COLO668 (cell line): Measurements from ENCODE around the gene FURIN.
"Not testable (repeated sequence)": the region's sequence is repeated elsewhere in the genome, so short reads cannot be mapped to it uniquely, and the experiment has no call there.

Experiments
- DNase-seq: peaks from one replicate; lab custom pipeline; 2025; ENCODE audit not compliant: unreplicated experiment; lab: John Stamatoyannopoulos, UW

FURIN gene

GRCh38 chr15:90840954-90841353 is 27.4 kb upstream of the FURIN start:
- no peak for DNase-seq

GRCh38 chr15:90844696-90845095 is 23.7 kb upstream of the FURIN start:
- no peak for DNase-seq

- DNase-seq = peak; percentile 57
These were observed 23.0 kb upstream of the FURIN start for GRCh38 chr15:90845201-90845949.

- DNase-seq = not testable (repeated sequence)
These were observed 19.0 kb upstream of the FURIN start for GRCh38 chr15:90849424-90849823.

DNA sequence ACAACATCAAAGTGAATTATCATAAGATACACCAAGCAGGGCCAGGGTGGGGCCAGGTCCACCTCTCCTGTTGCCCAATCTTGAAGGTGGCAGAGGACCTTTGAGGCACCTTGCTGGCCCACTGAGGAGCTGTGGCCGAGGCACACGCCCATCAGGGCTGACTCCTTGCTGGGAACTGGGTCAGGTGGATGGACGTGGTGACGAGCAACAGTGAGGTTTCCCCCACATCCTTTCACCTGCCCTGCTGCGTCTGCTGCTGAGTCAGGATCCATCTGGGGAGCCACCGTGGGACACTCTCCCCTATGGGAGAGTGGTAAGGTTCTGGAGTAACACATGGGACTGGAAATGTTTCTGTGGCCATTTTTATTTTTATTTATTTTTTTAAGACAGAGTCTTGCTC is 17.3 kb upstream of the FURIN start:
- DNase-seq = no peak

DNA sequence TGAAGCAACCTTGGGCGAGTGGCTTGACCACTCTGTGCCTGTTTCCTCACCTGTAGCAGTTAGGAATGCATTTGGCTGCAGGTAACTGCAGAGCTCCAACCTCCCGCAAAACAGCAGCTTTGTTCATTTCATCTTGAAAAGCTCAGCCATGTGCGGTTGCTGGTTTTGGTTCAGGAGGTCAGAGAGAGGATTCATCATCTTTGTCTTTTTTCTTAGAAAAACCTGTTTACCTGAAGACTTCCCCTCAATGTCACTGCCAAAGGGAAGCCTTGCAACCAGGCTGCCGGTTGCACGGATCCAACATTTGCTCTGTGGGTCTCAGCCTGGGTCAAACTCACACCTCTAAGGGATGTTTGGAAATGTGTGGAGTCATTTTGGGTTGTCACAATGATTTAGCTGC is 16.4 kb upstream of the FURIN start:
- no peak for DNase-seq

DNA sequence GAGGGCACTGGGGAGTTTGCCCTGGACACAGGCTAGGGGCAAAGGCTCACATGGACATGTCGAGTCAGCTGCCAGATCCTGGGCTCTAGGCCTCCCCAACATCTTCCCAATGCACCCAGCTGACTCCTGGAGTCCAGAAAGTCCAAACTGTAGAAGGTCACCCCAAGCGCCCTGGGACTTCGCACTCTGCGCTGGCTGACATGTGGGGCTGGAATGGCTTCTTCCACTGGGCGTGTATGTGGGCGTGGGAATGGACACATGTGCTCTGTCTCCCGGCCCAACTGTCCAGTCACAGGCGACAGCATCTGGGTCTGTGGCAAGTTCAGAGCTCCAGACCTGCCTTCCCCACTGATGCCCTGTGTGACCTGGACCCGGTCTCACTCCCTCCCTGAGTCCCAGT is 13.2 kb upstream of the FURIN start:
- DNase-seq = no peak

GRCh38 chr15:90857337-90857736 is 11.1 kb upstream of the FURIN start:
- no peak for DNase-seq

- no peak for DNase-seq
These were observed 10.4 kb upstream of the FURIN start for GRCh38 chr15:90857883-90858443.

- DNase-seq = no peak
These were observed 8.9 kb upstream of the FURIN start for GRCh38 chr15:90859234-90860131.

GRCh38 chr15:90860450-90860849 is 7.9 kb upstream of the FURIN start:
- no peak for DNase-seq

DNA sequence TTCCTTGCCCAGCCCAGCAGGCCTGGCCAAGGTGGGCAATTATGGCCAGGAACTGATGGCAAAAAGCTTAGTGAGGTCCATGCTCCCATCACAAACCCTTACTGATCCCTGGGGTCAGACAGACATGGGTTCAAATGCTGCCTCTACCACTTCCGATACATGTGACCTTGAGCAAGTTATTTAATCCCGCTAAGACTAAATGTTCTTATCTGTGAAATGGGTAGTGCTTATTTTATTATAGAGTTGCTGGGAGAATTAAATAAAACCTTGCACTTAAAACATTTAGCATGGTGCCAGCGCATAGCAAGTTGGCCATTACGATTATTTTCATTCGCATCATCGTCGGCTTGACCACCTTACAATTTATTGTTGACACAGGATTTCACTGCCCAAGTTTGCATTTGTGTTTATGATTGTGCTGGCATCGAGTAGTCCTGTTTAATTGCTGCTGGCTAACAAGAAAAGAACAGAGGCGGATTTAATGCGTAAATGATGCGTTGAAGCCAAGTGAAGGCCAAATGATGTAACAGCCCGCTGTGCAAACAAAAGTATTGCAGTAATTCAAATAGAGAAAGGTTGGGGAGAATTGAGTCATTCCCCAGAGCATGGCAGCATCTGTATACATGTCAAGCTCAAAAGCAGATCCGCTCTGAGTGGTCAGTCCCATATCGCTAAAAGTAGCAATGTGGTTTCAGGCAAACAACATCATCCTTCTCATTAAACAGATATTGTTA is 7.3 kb upstream of the FURIN start:
- peak; percentile 76 for DNase-seq

DNA sequence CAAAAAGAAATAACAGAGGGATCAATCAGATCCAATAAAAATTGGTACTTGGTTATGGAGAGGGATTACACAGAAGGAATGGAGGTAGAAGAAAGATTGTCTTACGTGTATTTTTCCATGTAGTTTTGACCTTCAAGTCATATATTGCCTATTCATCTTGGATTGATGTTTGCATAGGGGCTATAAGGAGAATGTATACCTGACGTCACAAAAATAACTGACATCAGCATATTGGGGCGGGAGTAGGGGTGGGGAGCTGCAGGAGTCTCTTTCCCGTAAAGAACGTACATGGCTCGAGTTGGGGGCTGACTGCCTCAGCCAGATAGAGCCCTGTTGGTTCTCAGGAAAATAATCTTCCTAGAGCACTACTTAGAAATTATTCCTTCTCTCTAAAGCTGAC is 5.9 kb upstream of the FURIN start:
- DNase-seq = no peak

DNA sequence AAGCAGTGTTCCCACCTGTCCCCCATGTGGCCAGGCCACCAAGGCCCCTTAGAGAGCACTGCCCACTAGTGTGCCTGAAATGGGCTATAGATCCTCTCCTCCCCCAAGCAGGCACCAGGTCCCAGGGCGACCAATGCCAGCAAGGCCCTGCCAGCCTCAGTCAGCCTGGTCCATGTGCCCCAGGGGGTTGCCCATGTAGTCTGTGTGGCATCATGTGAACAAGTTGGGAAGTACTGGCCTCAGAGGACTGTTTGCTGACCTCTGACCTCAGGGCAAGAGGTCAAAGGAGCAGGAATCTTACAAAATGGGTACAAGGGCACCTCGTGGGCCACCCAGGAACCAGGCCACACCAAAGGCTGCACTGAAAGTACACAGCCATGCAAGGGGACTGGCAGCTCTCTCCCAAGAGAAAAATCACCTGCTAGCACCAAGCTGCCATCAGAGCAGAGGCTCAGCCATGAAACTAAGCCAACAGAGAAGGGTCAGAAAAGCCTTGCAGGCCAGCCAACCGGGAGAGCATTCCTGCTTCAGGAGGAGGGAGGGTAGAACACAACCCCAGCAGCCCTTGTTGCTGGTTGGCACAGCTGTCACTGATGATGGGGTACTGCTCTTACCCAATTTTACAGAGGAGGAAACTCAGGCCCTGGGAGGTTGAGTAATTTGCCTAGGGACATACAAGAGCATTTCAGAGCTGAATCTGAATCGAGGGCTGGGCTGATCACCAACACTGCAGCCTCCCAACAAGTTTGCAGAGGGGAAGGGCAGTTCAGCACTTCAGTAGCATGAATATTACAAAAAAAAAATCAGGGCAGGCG is 5.2 kb upstream of the FURIN start:
- DNase-seq = peak; percentile 23

- no peak for DNase-seq
These were observed 4.4 kb upstream of the FURIN start for GRCh38 chr15:90863987-90864386.

GRCh38 chr15:90864507-90864906 is 3.9 kb upstream of the FURIN start:
- DNase-seq = peak; percentile 74

DNA sequence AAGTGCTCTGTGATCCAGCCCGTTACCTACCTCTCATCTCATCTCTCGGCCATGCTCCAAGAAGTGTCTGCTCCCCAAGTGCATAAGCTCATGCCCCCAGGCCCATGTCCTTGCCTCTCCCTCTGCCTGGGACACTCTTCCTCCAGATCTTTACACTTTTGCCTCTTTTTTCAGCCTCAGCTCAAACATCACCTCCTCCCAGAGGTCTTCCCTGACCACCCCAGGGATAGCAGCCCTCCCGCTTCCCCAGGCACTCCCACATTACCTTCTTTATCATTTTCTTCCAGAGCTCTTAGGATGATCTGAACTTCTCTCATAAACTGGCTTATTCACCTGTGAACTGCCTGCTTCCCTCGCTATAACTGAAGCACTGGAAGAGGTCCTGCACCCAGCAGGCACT is 2.7 kb upstream of the FURIN start:
- no peak for DNase-seq

GRCh38 chr15:90866161-90866715 is 2.1 kb upstream of the FURIN start:
- DNase-seq = peak; percentile 78

DNA sequence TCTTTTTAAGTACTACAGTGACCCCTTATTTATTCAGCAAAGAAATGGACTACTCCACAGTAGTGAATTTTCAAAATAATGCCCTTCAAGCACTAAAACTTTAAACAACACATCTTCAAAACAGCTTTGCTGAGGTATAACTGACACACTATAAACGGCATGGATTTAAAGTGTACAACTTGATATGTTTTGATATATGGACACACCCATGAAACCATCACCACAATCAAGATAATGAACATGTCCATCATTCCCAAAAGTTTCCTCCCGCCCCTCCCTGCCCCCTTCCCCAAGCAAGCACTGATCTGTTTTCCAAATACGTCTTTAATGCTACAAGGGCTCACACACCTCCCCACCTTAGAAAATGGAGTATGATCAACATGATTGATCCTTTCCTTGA is 1.6 kb upstream of the FURIN start:
- DNase-seq = no peak

- no peak for DNase-seq
These were observed 753 bp downstream of the FURIN start for GRCh38 chr15:90869140-90869541.
